GM18505 (cell line): ENCODE results near the gene PDE5A.
"Not testable (repeated sequence)": the region's sequence is repeated elsewhere in the genome, so short reads cannot be mapped to it uniquely, and the experiment has no call there.

Experiments
- ATAC-seq: cut with Tn5 transposase; IDR thresholded peaks from one replicate; pipeline ENCODE4 v1.9.1; 2021; ENCODE audit not compliant: unreplicated experiment
- POLR2A ChIP-seq: IDR thresholded peaks from 4 replicates; pipeline ENCODE4 v1.6.1; 2011; ENCODE audit warnings: borderline replicate concordance; ENCODE audit not compliant: insufficient read depth, insufficient read length; ENCODE audit errors: extremely low read depth

The PDE5A gene

DNA sequence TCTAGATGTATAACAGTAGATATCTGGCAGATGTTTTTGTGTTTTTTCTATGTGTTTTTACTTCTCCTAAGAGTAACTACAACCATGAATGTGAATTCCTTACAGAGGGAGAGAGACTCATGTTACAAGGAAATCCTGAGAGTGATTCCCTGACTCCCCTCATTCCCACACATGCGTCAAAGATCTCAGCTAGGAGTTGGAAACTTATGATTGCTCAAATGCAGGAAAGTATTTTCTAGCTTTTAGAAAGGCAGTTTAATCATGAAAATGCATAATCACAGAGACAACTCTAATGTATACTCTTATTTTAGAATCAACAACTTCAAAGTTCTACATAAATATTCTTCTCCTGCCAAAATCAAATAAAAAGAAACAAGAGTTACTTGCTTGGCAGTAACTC, 121.8 kb downstream of the PDE5A start:
- no peak for TF ChIP-seq POLR2A
- no peak for ATAC-seq

GRCh38 chr4:119504616-119505015, 124.0 kb downstream of the PDE5A start:
- TF ChIP-seq POLR2A: no peak

GRCh38 chr4:119501740-119502139, 126.9 kb downstream of the PDE5A start:
- TF ChIP-seq POLR2A: no peak
- ATAC-seq: no peak

More at GRCh38 chr4:119504616-119505015, 124.0 kb downstream of the PDE5A start:
- ATAC-seq: no peak

DNA sequence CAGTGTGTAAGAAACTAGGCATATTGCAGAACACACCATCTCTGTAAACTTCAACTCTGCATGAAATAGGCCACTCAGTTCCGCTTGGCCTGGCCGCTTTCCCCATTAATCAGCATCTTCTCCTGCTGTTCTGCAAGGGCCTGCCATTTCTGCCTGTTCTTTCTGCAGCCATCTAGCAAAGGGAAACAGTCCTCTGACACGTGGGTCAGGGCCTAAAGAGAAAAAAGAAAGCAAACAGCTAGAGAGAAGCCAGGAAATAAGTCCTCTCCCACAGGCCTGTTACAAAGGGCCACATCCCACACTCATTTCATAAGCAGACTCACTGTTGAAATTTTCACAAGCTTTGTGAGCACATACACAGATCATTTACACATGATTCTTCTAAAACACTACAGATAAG, 130.1 kb downstream of the PDE5A start:
- ATAC-seq: no peak
- TF ChIP-seq POLR2A: no peak

- no peak for ATAC-seq
- no peak for TF ChIP-seq POLR2A
Observed at GRCh38 chr4:119493886-119494285, 134.7 kb downstream of the PDE5A start.

- ATAC-seq: no peak
- no peak for TF ChIP-seq POLR2A
Observed at GRCh38 chr4:119493419-119493818, 135.2 kb downstream of the PDE5A start.

DNA sequence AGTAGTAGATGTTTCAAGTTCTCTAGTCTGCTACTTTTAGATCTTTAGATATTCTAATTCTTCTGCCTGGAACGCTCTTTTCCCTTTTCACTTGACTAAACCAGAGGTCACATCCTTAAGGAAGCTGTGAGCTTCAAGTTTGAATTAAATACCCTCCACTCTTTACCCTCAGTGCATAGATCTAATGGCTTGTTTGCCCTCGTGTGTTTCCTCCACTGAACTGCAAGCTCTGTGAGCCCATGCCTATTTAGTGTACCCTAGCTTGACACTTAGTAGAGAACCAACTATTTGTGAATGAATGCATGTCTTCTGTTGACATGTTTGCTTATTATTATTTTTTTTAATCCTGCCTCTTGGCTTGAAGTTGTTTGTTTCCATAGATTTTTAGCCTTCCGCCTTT, 138.3 kb downstream of the PDE5A start:
- no peak for ATAC-seq
- no peak for TF ChIP-seq POLR2A

- ATAC-seq: no peak
- no peak for TF ChIP-seq POLR2A
Observed at GRCh38 chr4:119489305-119489704, 139.3 kb downstream of the PDE5A start.

DNA sequence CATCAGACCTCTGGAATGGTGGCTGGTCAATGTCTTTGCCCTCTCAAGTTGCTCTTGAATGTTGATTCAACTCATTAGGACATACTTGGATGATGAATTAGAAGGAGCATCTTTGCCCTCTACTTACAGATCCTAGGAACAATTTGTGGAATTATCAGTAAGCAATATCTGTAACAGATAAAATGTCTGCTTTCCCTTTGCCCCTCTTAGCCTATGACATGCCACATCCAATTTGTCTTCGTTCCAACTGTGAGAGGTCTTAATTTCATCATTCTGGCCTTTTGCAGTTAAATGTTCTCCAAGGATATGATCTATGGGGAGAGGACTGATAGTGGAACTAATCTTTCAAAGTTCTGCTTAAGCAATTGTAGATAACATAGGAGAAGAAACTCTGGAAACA, 148.3 kb downstream of the PDE5A start:
- no peak for ATAC-seq
- TF ChIP-seq POLR2A: no peak

DNA sequence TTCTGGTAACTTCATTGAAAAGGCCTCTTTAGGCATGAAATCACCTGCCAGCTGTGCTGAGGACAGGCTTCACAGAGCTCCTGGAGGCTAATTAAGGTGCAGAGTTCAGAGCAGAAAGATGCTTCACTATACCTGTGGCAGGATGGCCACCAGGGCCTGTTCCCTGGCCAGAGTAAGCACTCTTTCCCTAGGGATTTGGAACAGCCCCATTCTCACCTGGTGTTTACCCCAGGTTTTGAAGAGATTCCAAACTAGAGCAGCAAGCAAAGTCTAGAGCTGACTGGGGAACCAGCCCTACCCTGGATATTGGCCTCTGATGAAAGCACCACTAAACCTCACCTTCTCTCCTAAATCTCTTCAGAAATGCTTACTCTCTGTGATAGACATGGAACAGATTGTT, 148.8 kb downstream of the PDE5A start:
- no peak for ATAC-seq
- no peak for TF ChIP-seq POLR2A

DNA sequence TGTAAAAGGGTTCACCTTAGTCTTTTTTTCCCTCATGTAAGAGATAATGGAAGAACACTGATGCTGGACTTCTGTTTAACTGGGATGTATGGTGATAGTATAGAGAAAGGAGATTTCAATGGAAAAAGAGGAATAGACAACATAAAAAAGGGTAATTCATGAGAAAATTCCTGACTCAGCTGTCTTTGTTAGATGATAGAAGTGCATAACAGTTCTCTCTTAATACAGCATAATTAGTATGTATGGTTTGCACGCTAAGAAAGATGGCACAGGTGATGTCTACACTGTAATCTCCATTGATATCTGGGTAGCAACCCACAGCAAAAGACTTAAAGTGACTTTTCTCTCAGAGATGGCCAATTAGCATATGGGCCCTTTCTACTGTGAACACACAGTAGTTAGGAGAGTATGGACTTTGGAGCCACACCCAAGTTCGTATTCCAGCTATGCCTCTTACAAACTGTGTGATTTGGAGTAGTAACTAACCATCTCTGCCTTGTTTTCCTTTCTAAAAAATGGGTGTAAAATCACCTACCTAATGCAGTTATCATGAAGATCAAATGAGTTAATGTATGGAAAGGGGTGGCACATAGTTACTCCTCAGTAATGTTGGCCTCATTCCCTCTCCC, 149.3 kb downstream of the PDE5A start:
- ATAC-seq: no peak
- TF ChIP-seq POLR2A: no peak

DNA sequence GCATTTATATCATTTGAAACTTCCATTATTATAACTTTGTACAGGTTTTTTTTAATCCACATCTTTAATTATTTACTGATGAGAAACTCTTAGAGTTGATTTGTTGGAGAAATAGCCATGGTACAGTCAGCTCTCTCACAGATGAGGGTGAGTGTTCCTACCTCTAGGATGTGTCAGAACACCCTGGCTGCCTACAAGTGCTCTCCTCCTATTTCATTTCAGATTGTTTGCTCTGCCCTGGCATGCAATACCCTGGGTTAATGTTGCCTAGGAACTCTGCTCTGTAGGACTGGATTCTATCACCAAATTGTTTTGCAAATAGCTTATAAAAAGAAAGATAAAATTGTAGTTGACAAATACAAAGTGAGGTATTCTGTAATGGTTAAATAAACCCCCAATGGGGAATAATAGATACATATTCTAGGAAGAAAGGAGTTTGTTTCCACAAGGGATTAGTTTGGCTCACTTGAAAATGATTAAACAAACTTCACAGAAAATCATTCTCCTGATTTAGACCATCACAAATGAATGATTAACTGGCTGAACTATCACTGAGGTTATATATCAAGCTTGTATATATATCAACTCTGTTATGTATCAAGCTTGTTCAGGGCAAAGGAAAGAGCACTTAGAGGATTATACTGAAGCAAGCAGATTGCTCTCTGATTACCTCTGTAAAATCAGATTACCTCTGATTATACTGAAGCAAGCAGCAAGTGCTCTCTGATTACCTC, 150.0 kb downstream of the PDE5A start:
- TF ChIP-seq POLR2A: no peak
- no peak for ATAC-seq

DNA sequence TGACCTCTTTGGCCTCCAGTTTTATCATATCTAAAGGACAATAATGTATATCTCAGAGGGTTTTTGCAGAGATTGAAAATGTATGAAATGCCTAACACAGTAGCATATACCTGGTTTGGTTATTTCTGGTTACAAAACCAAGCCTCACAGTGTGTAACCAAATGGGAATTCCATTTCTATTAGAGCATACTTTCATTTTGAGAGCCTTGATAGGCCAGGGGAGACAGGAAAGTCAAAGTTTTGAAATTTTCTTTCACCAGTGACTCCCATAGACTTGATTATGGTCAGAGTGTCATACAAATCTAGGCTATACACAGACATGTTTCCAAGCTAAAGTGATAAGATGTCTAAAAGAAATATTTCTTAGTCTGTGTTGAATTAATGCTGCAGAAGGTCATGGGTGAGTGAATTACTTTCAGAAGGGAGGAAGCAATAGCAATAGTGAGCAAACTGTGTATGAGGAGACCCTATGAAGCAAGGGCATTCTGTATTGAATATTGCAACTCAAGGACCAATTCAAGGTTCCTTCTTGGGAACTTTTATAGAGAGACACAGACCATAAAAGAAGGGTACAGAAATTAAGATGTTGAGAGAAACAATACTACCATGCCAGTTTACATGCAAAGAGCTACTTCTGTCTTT, 151.1 kb downstream of the PDE5A start:
- ATAC-seq: peak; percentile 66
- TF ChIP-seq POLR2A: no peak

DNA sequence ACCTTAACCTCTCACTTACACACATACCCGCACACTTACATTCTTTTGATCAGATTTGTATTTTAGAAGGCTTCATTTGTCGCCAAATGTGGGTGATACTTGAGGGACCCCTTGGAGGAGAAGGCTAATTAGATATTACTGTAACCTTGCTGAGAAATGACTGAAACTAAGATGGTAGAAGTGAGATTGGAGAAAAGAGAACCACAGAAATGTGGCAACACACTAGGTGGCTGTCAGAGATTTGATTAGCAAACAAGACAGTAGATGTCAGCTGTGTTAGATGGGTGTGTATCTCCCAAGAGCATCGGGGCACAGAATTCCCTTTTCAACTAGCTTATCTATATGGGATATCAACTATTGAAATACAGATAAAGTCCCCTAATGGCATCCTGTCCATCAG, 157.3 kb downstream of the PDE5A start:
- TF ChIP-seq POLR2A: no peak
- peak; percentile 45 for ATAC-seq

- peak; percentile 35 for ATAC-seq
Observed at GRCh38 chr4:119470737-119471063, 157.9 kb downstream of the PDE5A start.

GRCh38 chr4:119470021-119470736, 158.4 kb downstream of the PDE5A start:
- ATAC-seq: peak; percentile 49

DNA sequence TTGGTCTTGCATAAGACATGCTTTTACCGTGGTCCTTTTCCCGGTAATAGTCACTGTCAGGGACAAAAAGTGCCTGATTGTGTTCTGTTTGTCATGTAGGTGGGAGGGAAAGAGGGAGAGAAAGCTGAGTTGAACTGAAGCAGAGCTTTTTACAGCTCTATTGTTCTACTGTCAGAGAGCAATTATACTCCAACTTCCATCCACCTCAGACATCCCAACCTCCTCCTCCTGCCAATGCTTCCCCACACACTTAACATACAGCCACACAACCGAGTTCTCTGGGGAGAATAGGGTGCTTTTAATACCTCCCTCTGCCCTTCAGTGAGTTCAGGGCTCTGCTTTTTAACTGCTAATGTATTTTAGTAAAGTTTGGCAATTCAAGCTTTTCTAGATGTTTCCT, 159.6 kb downstream of the PDE5A start:
- not testable (repeated sequence) for ATAC-seq

DNA sequence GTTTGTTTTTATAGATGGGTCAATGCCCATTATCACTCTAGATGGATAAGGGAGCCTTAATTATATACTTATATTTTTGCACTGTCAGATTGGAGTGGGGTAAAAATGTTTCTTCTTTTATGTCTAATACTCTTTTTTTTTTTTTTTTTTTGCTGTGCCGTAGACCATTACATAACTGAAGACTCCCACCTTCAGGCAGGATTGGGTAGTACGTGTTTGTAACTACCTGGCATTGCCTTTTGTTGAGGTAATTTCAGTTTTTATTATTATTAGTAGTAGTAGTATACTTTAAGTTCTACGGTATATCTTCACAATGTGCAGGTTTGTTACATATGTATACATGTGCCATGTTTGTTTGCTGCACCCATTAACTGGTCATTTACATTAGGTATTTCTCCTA, 165.9 kb downstream of the PDE5A start:
- not testable (repeated sequence) for ATAC-seq

DNA sequence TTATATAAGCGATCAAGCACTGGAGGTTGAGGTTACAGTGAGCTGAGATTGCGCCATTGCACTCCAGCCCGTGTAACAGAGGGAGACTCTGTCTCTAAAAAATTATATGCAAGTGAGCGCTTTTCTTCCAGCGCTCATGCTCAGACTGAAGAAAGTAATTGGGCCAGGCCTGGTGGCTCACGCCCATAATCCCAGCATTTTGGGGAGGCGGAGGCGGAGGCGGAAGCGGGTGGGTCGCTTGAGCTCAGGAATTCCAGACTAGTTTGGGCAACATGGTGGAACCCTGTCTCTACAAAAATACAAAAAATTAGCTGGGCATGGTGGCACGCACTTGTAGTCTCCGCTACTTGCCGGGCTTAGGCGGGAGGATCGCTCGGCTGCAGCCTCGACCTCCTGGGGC, 172.9 kb downstream of the PDE5A start:
- not testable (repeated sequence) for ATAC-seq
